G401.6 (cell line): Measurements from ENCODE around the gene STXBP3.
"Not testable (repeated sequence)": the region's sequence is repeated elsewhere in the genome, so short reads cannot be mapped to it uniquely, and the experiment has no call there.

Experiments
- FAIRE-seq: peaks from 2 replicates; lab custom pipeline; 2012; peaks lifted over from hg19 to GRCh38; lab: Jason Lieb, UNC

The STXBP3 gene

GRCh38 chr1:108746382-108747170, at the start of gene STXBP3:
Gene STXBP3, plus strand, starts transcription at chr1:108746674. Its CDS starts 64 bp downstream, at chr1:108746738.
- peak; percentile 97 for FAIRE-seq

GRCh38 chr1:108699375-108700332, 46.8 kb upstream of the STXBP3 start:
- no peak for FAIRE-seq

- no peak for FAIRE-seq
Observed at GRCh38 chr1:108701176-108701849, 45.2 kb upstream of the STXBP3 start.

GRCh38 chr1:108702109-108702508, 44.4 kb upstream of the STXBP3 start:
- FAIRE-seq = not testable (repeated sequence)

GRCh38 chr1:108703939-108704338, 42.5 kb upstream of the STXBP3 start:
- FAIRE-seq = no peak

GRCh38 chr1:108704496-108704895, 42.0 kb upstream of the STXBP3 start:
- FAIRE-seq = no peak

- no peak for FAIRE-seq
Observed at GRCh38 chr1:108706643-108707042, 39.8 kb upstream of the STXBP3 start.

- no peak for FAIRE-seq
Observed at GRCh38 chr1:108708691-108709660, 37.5 kb upstream of the STXBP3 start.

GRCh38 chr1:108712606-108713150, 33.8 kb upstream of the STXBP3 start, which contains the start of gene FNDC7:
Gene FNDC7, plus strand, starts transcription at chr1:108712908. Its CDS starts 26 bp downstream, at chr1:108712934.
- no peak for FAIRE-seq

- no peak for FAIRE-seq
Observed at GRCh38 chr1:108715932-108716331, 30.5 kb upstream of the STXBP3 start.

- no peak for FAIRE-seq
Observed at GRCh38 chr1:108716437-108717230, 29.8 kb upstream of the STXBP3 start.

GRCh38 chr1:108717774-108718316, 28.6 kb upstream of the STXBP3 start:
- no peak for FAIRE-seq

GRCh38 chr1:108718927-108719655, 27.4 kb upstream of the STXBP3 start:
- no peak for FAIRE-seq

GRCh38 chr1:108719656-108720435, 26.6 kb upstream of the STXBP3 start:
- FAIRE-seq = no peak

- no peak for FAIRE-seq
Observed at GRCh38 chr1:108722292-108722691, 24.2 kb upstream of the STXBP3 start.

GRCh38 chr1:108725906-108726305, 20.6 kb upstream of the STXBP3 start:
- no peak for FAIRE-seq

GRCh38 chr1:108728327-108728923, 18.0 kb upstream of the STXBP3 start:
- no peak for FAIRE-seq

- no peak for FAIRE-seq
Observed at GRCh38 chr1:108729481-108729880, 17.0 kb upstream of the STXBP3 start.
